ENCODE data around the gene SRSF4. TPM values are rescaled to one million over a fixed set of nuclear protein-coding genes. Genes with fewer than 3 reads are reported as not detected.

SRSF4 gene
- total RNA-seq, 1 experiment from 2014 or later = 102 TPM

GRCh38 chr1:29186252-29186651 is 4.6 kb upstream of the SRSF4 start:
- DNase-seq = no peak
- Histone ChIP-seq H3K36me3 (no peaks in the 10 kb centered on the region), H3K4me3 (no peak overlapping the region), H3K9me3 (replicated peaks) (no peaks in the 10 kb centered on the region), H3K4me1 (peaks cover 4% of the 10 kb centered on the region; the same call in 1 of the 2 replicates), H3K27me3 (no peaks in the 10 kb centered on the region), H3K27ac (no peak overlapping the region)

- Histone ChIP-seq H3K27me3 (no peaks in the 10 kb centered on the region), H3K9me3 (replicated peaks) (no peaks in the 10 kb centered on the region), H3K4me1 (peaks cover 10% of the 10 kb centered on the region; the same call in 1 of the 2 replicates), H3K4me3 (peak overlapping the region; percentile 98; the same call in 1 of the 2 replicates), H3K27ac (no peak overlapping the region), H3K36me3 (peaks cover 28% of the 10 kb centered on the region)
- DNase-seq = no peak
These were observed 1.6 kb upstream of the SRSF4 start for GRCh38 chr1:29183287-29183686.

DNA sequence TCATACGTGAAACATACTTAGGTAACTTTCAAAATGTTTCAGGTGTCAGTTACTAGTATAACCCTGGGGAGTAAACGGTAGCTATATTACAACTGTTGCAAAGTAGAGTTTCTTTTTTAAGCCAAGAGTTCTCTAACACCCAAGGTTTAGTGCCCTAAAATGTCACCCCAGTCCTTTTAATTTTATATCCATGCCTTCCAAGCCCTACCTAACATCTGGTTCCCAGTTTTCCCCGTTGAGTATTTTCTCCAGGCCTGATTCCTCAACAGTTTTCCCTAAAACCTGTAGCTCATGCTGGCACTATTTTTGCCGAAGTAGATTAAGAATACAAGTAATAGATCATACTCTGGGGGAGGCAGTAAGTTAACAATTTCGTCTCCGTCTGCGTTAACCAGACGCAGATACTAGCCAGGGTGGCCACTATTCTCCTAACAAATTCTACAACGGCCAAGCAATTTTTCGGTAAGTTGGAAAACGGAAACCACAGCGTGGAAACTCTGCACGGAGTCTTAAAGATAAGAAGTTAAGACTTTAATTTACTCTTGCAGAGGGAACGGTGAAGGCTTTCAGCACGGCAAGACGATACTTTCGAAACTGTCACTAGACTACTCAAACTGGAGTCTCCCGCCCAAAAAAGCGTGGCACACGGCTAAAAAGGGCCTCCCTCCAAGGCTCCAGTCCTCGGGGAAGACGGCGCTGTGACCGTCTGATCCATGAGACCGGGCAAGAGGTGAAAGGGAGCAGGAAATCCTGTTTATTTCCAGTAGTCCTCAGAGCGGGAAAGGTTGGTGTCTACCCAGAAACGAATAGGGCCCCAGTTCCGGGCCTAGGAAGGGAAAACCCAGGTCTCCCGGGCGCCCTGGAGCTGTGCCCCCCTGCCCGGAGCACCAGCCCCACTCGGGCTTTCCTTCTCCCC is 945 bp downstream of the SRSF4 start:
- Histone ChIP-seq H3K36me3 (peaks cover 47% of the 10 kb centered on the region), H3K4me3 (peak overlapping the region; percentile 98), H3K27ac (peak overlapping the region; percentile 100), H3K27me3 (no peaks in the 10 kb centered on the region), H3K9me3 (replicated peaks) (no peaks in the 10 kb centered on the region), H3K4me1 (peaks cover 10% of the 10 kb centered on the region; the same call in 1 of the 2 replicates)
- no peak for DNase-seq

GRCh38 chr1:29179641-29180184 is 2.0 kb downstream of the SRSF4 start:
- H3K4me1 ChIP-seq = peaks cover 10% of the 10 kb centered on the region; the same call in 1 of the 2 replicates
- H3K4me3 ChIP-seq = peak overlapping the region; percentile 98
- no peaks in the 10 kb centered on the region for H3K27me3 ChIP-seq
- H3K36me3 ChIP-seq = peaks cover 52% of the 10 kb centered on the region
- H3K9me3 ChIP-seq (replicated peaks) = no peaks in the 10 kb centered on the region
- H3K27ac ChIP-seq = no peak overlapping the region
- no peak for DNase-seq

DNA sequence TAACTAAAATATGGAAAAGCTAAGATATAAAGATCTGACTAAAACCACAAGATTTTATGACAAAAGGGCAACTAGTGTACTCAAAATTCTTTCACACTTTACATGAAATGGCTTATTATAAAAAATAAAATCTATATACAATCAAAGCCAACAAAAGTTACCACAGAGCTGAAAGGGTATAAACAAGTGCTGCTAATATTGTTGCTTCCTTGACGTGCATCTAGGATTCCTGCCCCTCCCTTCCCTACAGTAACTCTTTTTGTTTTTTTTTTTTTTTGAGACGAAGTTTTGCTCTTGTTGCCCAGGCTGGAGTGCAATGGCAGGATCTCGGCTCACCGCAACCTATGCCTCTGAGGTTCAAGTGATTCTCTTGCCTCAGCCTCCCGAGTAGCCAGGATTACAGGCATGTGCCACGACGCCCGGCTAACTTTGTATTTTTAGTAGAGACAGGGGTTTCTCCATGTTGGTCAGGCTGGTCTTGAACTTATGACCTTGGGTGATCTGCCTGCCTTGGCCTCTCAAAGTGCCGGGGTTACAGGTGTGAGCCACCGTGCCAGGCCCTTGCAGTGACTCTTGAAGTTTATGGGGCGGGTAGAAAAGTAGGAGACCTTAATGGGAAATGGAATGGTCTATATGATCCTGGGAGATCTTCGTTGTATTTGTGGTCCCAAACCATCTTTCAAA is 4.5 kb downstream of the SRSF4 start:
- DNase-seq = no peak
- H3K4me1 ChIP-seq = peaks cover 6% of the 10 kb centered on the region; the same call in 1 of the 2 replicates
- no peak overlapping the region for H3K4me3 ChIP-seq
- H3K27me3 ChIP-seq = no peaks in the 10 kb centered on the region
- no peak overlapping the region for H3K27ac ChIP-seq
- H3K9me3 ChIP-seq (replicated peaks) = no peaks in the 10 kb centered on the region
- H3K36me3 ChIP-seq = peaks cover 65% of the 10 kb centered on the region

- Histone ChIP-seq H3K4me3 (no peak overlapping the region), H3K36me3 (peaks cover 71% of the 10 kb centered on the region), H3K4me1 (peaks cover 6% of the 10 kb centered on the region; the same call in 1 of the 2 replicates), H3K27ac (no peak overlapping the region), H3K9me3 (replicated peaks) (no peaks in the 10 kb centered on the region), H3K27me3 (no peaks in the 10 kb centered on the region)
- no peak for DNase-seq
These were observed 5.1 kb downstream of the SRSF4 start for GRCh38 chr1:29176576-29176975.

- H3K9me3 ChIP-seq (replicated peaks) = no peaks in the 10 kb centered on the region
- no peaks in the 10 kb centered on the region for H3K27me3 ChIP-seq
- H3K4me1 ChIP-seq = no peaks in the 10 kb centered on the region
- no peak for DNase-seq
- no peak overlapping the region for H3K4me3 ChIP-seq
- no peak overlapping the region for H3K27ac ChIP-seq
- peaks cover 77% of the 10 kb centered on the region for H3K36me3 ChIP-seq
These were observed 9.2 kb downstream of the SRSF4 start for GRCh38 chr1:29172415-29172939.

DNA sequence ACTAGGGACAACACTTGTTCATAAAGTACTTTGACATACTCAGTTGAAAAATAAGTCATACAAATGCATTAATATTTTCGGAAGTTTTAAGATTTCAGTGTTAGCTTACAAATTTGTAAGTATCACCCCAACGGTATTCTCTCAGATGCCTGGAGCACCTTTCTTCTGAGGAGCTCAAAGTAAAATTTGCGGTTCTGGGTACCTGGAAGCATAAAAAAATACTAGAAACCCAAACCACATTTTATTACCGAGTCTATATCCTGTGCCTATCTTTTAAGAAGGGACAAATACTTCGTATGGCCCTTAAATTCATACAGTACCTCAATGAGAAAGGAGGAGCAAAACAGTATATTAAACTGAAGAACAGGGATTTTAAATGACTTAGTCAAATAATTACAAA is 10.2 kb downstream of the SRSF4 start:
- Histone ChIP-seq H3K4me1 (no peaks in the 10 kb centered on the region), H3K27ac (no peak overlapping the region), H3K4me3 (no peak overlapping the region), H3K36me3 (peaks cover 78% of the 10 kb centered on the region), H3K27me3 (no peaks in the 10 kb centered on the region), H3K9me3 (replicated peaks) (no peaks in the 10 kb centered on the region)
- no peak for DNase-seq

DNA sequence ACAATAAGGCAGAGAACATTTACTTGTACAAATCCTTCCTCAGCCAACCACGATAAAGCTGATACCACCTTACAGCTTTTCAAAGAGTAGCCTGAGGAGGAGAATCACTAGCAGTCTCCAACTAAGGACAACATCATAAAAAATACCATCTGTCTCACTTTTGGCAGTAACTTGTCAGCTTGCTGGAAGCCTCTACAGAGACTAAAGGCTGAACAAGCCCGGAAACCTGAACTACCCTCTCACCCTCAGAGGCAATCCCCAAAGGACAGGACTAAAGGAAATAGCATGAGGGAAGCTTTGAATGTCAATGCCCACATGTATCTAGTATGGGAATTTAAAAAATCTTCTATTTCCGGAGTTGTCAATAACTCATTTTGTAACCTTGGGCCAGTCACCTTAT is 10.6 kb downstream of the SRSF4 start:
- Histone ChIP-seq H3K36me3 (peaks cover 79% of the 10 kb centered on the region), H3K27me3 (no peaks in the 10 kb centered on the region), H3K27ac (no peak overlapping the region), H3K9me3 (replicated peaks) (no peaks in the 10 kb centered on the region), H3K4me1 (no peaks in the 10 kb centered on the region), H3K4me3 (no peak overlapping the region)
- peak in 1 of 2 experiments; percentile 37 for DNase-seq

- H3K36me3 ChIP-seq = peaks cover 83% of the 10 kb centered on the region
- H3K4me3 ChIP-seq = no peak overlapping the region
- DNase-seq = no peak
- H3K9me3 ChIP-seq (replicated peaks) = no peaks in the 10 kb centered on the region
- H3K4me1 ChIP-seq = no peaks in the 10 kb centered on the region
- H3K27ac ChIP-seq = no peak overlapping the region
- no peaks in the 10 kb centered on the region for H3K27me3 ChIP-seq
These were observed 11.7 kb downstream of the SRSF4 start for GRCh38 chr1:29169976-29170375.

- Histone ChIP-seq H3K36me3 (peaks cover 95% of the 10 kb centered on the region), H3K27me3 (no peaks in the 10 kb centered on the region), H3K4me1 (no peaks in the 10 kb centered on the region; the same call in 1 of the 2 replicates), H3K9me3 (replicated peaks) (no peaks in the 10 kb centered on the region), H3K4me3 (no peak overlapping the region), H3K27ac (no peak overlapping the region)
- no peak for DNase-seq
These were observed 13.8 kb downstream of the SRSF4 start for GRCh38 chr1:29167904-29168303.

DNA sequence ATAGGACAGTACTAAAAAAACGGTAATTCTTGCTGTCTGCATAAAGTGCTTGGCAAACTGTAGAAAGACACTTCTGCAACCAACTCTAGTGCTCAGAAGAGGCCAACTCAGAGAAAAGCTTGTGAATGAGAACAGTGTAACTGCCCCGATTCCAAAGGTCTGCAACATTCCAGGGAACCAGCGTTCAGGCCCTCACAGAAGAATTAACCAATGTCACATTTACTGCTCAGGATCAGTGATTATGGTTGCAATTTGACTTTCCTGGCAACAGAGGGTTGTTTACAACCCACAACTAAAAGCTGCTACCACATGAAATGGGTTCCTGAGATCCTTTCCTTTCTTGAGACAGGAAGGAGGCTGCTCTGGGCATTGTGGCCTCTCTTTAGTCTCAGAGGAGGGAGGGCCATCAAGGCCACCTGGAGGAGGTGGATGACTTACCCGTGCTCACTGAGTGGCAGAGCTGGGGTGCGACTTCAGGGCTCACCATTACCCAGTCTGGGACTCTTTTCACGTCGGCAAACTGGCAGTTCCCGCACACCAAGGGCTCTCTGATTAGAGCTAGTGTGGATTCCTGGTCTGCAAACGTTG is 15.3 kb downstream of the SRSF4 start:
- Histone ChIP-seq H3K4me1 (peaks cover 4% of the 10 kb centered on the region; the same call in 1 of the 2 replicates), H3K36me3 (peaks cover 95% of the 10 kb centered on the region), H3K9me3 (replicated peaks) (no peaks in the 10 kb centered on the region), H3K4me3 (no peak overlapping the region), H3K27ac (no peak overlapping the region), H3K27me3 (no peaks in the 10 kb centered on the region)
- no peak for DNase-seq

- H3K27ac ChIP-seq = no peak overlapping the region
- no peak overlapping the region for H3K4me3 ChIP-seq
- no peaks in the 10 kb centered on the region for H3K27me3 ChIP-seq
- H3K36me3 ChIP-seq = peaks cover 95% of the 10 kb centered on the region
- no peak for DNase-seq
- peaks cover 4% of the 10 kb centered on the region; the same call in 1 of the 2 replicates for H3K4me1 ChIP-seq
- H3K9me3 ChIP-seq (replicated peaks) = no peaks in the 10 kb centered on the region
These were observed 17.1 kb downstream of the SRSF4 start for GRCh38 chr1:29164588-29164987.

GRCh38 chr1:29162476-29163138 is 19.1 kb downstream of the SRSF4 start:
- Histone ChIP-seq H3K36me3 (peaks cover 98% of the 10 kb centered on the region), H3K27me3 (no peaks in the 10 kb centered on the region), H3K4me3 (no peak overlapping the region), H3K4me1 (peaks cover 4% of the 10 kb centered on the region; the same call in 1 of the 2 replicates), H3K9me3 (replicated peaks) (no peaks in the 10 kb centered on the region), H3K27ac (no peak overlapping the region)
- no peak for DNase-seq
